HEK293 (cell line): ENCODE results near the gene ZFAND3.

Source experiments
- BCL11A ChIP-seq: fragments of 450-650 bp; formaldehyde crosslinking; IDR thresholded peaks from 2 replicates; pipeline ENCODE4 v1.5.1; 2016; ENCODE audit warnings: low read depth, missing biosample characterization, missing genetic modification characterization
- CTCF ChIP-seq: fragments of 450-650 bp; formaldehyde crosslinking; IDR thresholded peaks from 2 replicates; pipeline ENCODE4 v1.5.1; 2016; ENCODE audit warnings: missing biosample characterization, missing genetic modification characterization
- MZF1 ChIP-seq: fragments of 450-650 bp; formaldehyde crosslinking; IDR thresholded peaks from 2 replicates; pipeline ENCODE4 v1.5.1; 2017; ENCODE audit warnings: missing biosample characterization, missing genetic modification characterization, borderline replicate concordance
- PRDM1 ChIP-seq: fragments of 450-650 bp; formaldehyde crosslinking; IDR thresholded peaks from 2 replicates; pipeline ENCODE4; 2016; ENCODE audit warnings: missing biosample characterization, missing genetic modification characterization
- YY1 ChIP-seq: fragments of 450-650 bp; formaldehyde crosslinking; IDR thresholded peaks from 2 replicates; pipeline ENCODE4 v1.5.1; 2018; ENCODE audit warnings: missing biosample characterization, missing genetic modification characterization
- ZNF132 ChIP-seq: fragments of 450-650 bp; formaldehyde crosslinking; IDR thresholded peaks from 2 replicates; pipeline ENCODE4 v1.5.1; 2017; ENCODE audit warnings: missing biosample characterization, missing genetic modification characterization, borderline replicate concordance
- ZNF274 ChIP-seq, 2 experiments: fragments of 200-500 bp in 1 of 2; fragments of 450-650 bp in 1 of 2; sonication (Bioruptor generic) in 1 of 2; formaldehyde crosslinking in 1 of 2; IDR thresholded peaks; 2 replicates each; pipeline versions ENCODE4 v1.5.1 to v1.6.1; 2014 to 2016; ENCODE audit warnings: borderline replicate concordance in 1 of 2, inconsistent platforms in 1 of 2, low read length in 1 of 2, missing biosample characterization in 1 of 2, missing genetic modification characterization in 1 of 2
- ZNF354C ChIP-seq: fragments of 450-650 bp; formaldehyde crosslinking; IDR thresholded peaks from 2 replicates; pipeline ENCODE4 v1.5.1; 2016; ENCODE audit warnings: missing biosample characterization, missing genetic modification characterization, low read depth, borderline replicate concordance
- ZNF660 ChIP-seq: fragments of 450-650 bp; IDR thresholded peaks from 2 replicates; pipeline ENCODE4 v1.5.1; 2018; ENCODE audit warnings: missing biosample characterization, mild to moderate bottlenecking, missing genetic modification characterization
- TF ChIP-seq, protein P1 (sequence below): fragments of 450-650 bp; formaldehyde crosslinking; IDR thresholded peaks from 2 replicates; pipeline ENCODE4 v1.5.1; 2017; ENCODE audit warnings: missing biosample characterization, missing genetic modification characterization
- TF ChIP-seq, protein P2 (sequence below): IDR thresholded peaks from 2 replicates; pipeline ENCODE4 v1.6.1; 2011; ENCODE audit warnings: mild to moderate bottlenecking, low read depth, low read length, borderline replicate concordance

GRCh38 chr6:37850728-37851285 is 31.3 kb downstream of the ZFAND3 start:
- TF ChIP-seq, protein P1, sequence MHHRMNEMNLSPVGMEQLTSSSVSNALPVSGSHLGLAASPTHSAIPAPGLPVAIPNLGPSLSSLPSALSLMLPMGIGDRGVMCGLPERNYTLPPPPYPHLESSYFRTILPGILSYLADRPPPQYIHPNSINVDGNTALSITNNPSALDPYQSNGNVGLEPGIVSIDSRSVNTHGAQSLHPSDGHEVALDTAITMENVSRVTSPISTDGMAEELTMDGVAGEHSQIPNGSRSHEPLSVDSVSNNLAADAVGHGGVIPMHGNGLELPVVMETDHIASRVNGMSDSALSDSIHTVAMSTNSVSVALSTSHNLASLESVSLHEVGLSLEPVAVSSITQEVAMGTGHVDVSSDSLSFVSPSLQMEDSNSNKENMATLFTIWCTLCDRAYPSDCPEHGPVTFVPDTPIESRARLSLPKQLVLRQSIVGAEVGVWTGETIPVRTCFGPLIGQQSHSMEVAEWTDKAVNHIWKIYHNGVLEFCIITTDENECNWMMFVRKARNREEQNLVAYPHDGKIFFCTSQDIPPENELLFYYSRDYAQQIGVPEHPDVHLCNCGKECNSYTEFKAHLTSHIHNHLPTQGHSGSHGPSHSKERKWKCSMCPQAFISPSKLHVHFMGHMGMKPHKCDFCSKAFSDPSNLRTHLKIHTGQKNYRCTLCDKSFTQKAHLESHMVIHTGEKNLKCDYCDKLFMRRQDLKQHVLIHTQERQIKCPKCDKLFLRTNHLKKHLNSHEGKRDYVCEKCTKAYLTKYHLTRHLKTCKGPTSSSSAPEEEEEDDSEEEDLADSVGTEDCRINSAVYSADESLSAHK (tag by site-specific recombination), result no peak
- TF ChIP-seq ZNF132 (tag by site-specific recombination) (no peak), BCL11A (tag by site-specific recombination) (no peak), CTCF (tag by site-specific recombination) (no peak), ZNF354C (tag by site-specific recombination) (no peak), MZF1 (tag by site-specific recombination) (no peak), PRDM1 (tag by site-specific recombination) (no peak), ZNF660 (tag by site-specific recombination) (no peak), ZNF274 (IDR thresholded peaks at IDR 0.05; ENCODE audit: low read length) (no peak), ZNF274 (tag by site-specific recombination; IDR thresholded peaks at IDR 0.05; ENCODE audit: borderline replicate concordance) (no peak), YY1 (tag by site-specific recombination) (no peak)
- TF ChIP-seq, protein P2, sequence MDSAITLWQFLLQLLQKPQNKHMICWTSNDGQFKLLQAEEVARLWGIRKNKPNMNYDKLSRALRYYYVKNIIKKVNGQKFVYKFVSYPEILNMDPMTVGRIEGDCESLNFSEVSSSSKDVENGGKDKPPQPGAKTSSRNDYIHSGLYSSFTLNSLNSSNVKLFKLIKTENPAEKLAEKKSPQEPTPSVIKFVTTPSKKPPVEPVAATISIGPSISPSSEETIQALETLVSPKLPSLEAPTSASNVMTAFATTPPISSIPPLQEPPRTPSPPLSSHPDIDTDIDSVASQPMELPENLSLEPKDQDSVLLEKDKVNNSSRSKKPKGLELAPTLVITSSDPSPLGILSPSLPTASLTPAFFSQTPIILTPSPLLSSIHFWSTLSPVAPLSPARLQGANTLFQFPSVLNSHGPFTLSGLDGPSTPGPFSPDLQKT, result no peak
